PFSK-1 (cell line): Measurements from ENCODE around the gene NAALADL1.

Experiments
- FOXP2 ChIP-seq: optimal IDR thresholded peaks from 2 replicates; pipeline ENCODE3; 2011; ENCODE audit warnings: borderline replicate concordance, control low read depth, inconsistent platforms; ENCODE audit not compliant: insufficient read depth; ENCODE audit errors: extremely low read length, extremely low read depth
- POLR2AphosphoS5 ChIP-seq: IDR thresholded peaks from 2 replicates; pipeline ENCODE4 v1.6.1; 2012; ENCODE audit warnings: low read depth, mild to moderate bottlenecking, control low read depth, low read length, moderate library complexity
- SIN3A ChIP-seq: IDR thresholded peaks from 2 replicates; pipeline ENCODE4 v1.6.1; 2012; ENCODE audit warnings: mild to moderate bottlenecking, low read length, moderate library complexity, borderline replicate concordance; ENCODE audit not compliant: insufficient read depth
- TAF1 ChIP-seq: IDR thresholded peaks from 2 replicates; pipeline ENCODE4 v1.6.1; 2012; ENCODE audit warnings: low read length, control low read depth, borderline replicate concordance; ENCODE audit not compliant: insufficient read depth
- TF ChIP-seq, protein P1 (sequence below), 2 experiments: IDR thresholded peaks; 2 replicates each; pipeline versions ENCODE4 v1.6.1 to v1.8.0; 2011 to 2012; ENCODE audit warnings: low read depth in 2 of 2, low read length in 2 of 2, control low read depth in 1 of 2, inconsistent platforms in 1 of 2, mild to moderate bottlenecking in 1 of 2, moderate library complexity in 1 of 2; ENCODE audit not compliant: insufficient read depth in 1 of 2

NAALADL1 gene

GRCh38 chr11:65026810-65027209, 31.5 kb downstream of the NAALADL1 start:
- TF ChIP-seq TAF1 (no peak), FOXP2 (no peak), POLR2AphosphoS5 (no peak), SIN3A (no peak)
- TF ChIP-seq, protein P1, sequence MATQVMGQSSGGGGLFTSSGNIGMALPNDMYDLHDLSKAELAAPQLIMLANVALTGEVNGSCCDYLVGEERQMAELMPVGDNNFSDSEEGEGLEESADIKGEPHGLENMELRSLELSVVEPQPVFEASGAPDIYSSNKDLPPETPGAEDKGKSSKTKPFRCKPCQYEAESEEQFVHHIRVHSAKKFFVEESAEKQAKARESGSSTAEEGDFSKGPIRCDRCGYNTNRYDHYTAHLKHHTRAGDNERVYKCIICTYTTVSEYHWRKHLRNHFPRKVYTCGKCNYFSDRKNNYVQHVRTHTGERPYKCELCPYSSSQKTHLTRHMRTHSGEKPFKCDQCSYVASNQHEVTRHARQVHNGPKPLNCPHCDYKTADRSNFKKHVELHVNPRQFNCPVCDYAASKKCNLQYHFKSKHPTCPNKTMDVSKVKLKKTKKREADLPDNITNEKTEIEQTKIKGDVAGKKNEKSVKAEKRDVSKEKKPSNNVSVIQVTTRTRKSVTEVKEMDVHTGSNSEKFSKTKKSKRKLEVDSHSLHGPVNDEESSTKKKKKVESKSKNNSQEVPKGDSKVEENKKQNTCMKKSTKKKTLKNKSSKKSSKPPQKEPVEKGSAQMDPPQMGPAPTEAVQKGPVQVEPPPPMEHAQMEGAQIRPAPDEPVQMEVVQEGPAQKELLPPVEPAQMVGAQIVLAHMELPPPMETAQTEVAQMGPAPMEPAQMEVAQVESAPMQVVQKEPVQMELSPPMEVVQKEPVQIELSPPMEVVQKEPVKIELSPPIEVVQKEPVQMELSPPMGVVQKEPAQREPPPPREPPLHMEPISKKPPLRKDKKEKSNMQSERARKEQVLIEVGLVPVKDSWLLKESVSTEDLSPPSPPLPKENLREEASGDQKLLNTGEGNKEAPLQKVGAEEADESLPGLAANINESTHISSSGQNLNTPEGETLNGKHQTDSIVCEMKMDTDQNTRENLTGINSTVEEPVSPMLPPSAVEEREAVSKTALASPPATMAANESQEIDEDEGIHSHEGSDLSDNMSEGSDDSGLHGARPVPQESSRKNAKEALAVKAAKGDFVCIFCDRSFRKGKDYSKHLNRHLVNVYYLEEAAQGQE (IDR thresholded peaks at IDR 0.05; ENCODE audit: insufficient read depth in 1 of 2, low read depth in 2 of 2, low read length in 2 of 2): no peak

DNA sequence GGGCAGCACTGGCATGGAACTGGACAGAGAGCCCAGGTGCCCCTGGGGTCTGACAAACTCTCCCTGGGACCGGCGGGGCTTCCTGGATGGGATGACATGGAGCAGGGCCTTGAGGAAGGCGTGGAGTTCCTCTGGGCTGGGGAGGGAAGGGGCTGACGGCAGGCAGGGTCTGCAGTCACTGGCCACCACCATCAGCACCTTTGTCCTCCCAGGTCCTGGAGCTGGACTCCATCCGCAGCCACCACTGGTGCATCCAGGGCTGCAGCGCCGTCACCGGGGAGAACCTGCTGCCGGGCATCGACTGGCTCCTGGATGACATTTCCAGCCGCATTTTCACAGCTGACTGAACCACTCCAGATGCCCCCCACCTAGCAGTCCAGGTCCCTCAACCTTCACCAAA, 36.8 kb downstream of the NAALADL1 start:
- TF ChIP-seq, protein P1 (IDR thresholded peaks at IDR 0.05; ENCODE audit: insufficient read depth in 1 of 2, low read depth in 2 of 2, low read length in 2 of 2): no peak
- no peak for TF ChIP-seq SIN3A
- no peak for TF ChIP-seq POLR2AphosphoS5
- no peak for TF ChIP-seq TAF1
- no peak for TF ChIP-seq FOXP2

DNA sequence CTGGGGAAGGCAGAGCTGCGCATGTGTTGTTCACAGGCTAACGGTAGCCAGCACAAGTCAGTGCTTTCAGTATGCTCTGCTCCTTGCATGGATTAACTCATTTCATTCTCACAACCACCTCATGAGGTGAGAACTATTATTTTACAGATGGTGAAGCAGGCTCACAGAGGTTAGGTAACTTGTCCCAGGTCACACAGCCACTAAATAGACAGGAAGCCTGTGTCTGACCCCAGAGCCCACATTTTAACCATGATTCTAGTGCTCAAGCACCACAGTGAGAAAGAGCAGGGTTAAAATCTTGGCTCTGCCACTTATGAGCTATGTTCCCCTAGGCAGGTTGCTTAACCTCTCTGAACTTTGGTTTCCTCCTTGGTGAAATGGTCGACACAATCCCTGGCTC, 37.4 kb downstream of the NAALADL1 start:
- TF ChIP-seq, protein P1 (IDR thresholded peaks at IDR 0.05; ENCODE audit: insufficient read depth in 1 of 2, low read depth in 2 of 2, low read length in 2 of 2): no peak
- no peak for TF ChIP-seq FOXP2
- no peak for TF ChIP-seq SIN3A
- no peak for TF ChIP-seq POLR2AphosphoS5
- no peak for TF ChIP-seq TAF1

DNA sequence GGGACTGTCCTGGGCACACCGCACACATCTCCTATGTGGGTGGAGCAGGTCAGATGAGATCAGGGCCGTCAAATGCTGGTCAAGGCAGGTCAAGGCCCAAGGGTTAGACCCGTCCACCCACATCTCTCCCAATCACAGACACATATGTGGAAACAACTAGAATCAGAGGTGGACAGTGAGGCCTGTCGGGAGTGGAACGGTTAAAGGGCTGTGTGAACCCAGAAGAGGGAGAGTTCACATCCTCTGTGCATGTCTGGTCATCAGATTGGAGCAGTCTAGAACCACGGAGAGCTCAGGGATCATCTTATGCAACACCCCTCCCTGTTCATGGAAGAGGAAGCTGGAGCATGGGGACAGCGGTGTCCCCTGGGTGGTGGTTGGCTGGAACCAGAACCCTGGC, 38.5 kb downstream of the NAALADL1 start:
- TF ChIP-seq SIN3A (no peak), TAF1 (no peak), POLR2AphosphoS5 (no peak), FOXP2 (no peak)
- TF ChIP-seq, protein P1 (IDR thresholded peaks at IDR 0.05; ENCODE audit: insufficient read depth in 1 of 2, low read depth in 2 of 2, low read length in 2 of 2): 0 out of 4 replicates have a peak, but pooled peaks of 1 of the 2 experiments have one; percentile 11

DNA sequence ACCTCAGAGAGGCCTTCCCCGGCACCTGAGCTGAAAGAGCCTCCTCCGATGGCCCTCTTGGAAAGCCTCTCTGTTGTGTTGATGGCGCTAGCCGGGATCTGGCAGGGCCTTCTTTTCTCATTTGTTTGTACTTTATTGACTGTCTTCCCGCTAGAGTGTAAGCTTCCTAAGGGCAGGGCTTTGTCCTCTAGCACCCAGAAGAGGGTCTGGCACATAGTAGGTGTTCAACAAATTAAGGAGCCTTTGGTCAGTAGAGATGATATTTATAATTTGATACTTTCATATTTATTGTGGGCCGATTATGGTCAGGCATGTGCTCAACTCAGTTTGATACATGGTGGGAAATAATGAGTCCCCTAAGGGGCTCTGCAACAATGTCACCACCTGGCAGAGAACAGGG, 40.4 kb downstream of the NAALADL1 start:
- TF ChIP-seq FOXP2 (no peak), POLR2AphosphoS5 (no peak), TAF1 (no peak)

DNA sequence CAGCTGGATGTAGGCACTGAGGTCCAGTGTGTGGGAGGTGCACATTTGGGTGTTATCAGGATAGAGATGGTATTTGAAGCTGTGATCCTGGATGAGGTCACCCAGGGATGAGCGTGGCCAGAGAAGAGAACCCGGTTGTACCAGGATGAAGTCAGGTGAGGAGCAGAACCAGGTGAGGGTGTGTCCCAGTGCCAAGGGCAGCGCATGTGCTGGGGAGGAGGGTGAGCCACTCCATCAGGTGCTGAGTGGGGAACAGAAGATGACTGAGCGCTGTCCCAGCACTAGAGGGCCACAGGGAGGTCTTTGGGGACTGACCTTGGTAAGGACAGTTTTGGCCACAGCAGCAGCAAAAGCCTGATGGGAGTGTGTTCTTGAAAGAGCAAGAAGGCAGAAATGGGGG, 41.6 kb downstream of the NAALADL1 start:
- no peak for TF ChIP-seq FOXP2
- TF ChIP-seq, protein P1 (IDR thresholded peaks at IDR 0.05; ENCODE audit: insufficient read depth in 1 of 2, low read depth in 2 of 2, low read length in 2 of 2): no peak
- no peak for TF ChIP-seq SIN3A
- TF ChIP-seq TAF1: no peak
- no peak for TF ChIP-seq POLR2AphosphoS5
